ENCODE data around the gene TUBA1A. TPM values are rescaled to one million over a fixed set of nuclear protein-coding genes. Genes with fewer than 3 reads are reported as not detected.
"Not testable (repeated sequence)": the region's sequence is repeated elsewhere in the genome, so short reads cannot be mapped to it uniquely, and the experiment has no call there.

TUBA1A gene
- total RNA-seq, 1 experiment from 2014 or later, result 7.3 TPM

- peak; percentile 61 for DNase-seq (ENCODE audit: low spot score)
Observed at GRCh38 chr12:49201595-49202295, 12.9 kb upstream of the TUBA1A start.

- DNase-seq (ENCODE audit: low spot score), result peak; percentile 77
Observed at GRCh38 chr12:49200919-49201594, 12.2 kb upstream of the TUBA1A start.

- DNase-seq (ENCODE audit: low spot score), result no peak
Observed at GRCh38 chr12:49198431-49199155, 9.7 kb upstream of the TUBA1A start.

GRCh38 chr12:49197256-49197655 lies 8.4 kb upstream of the TUBA1A start:
- DNase-seq (ENCODE audit: low spot score), result no peak

- DNase-seq (ENCODE audit: low spot score), result no peak
Observed at GRCh38 chr12:49195736-49196135, 6.9 kb upstream of the TUBA1A start.

- not testable (repeated sequence) for DNase-seq (ENCODE audit: low spot score)
Observed at GRCh38 chr12:49193746-49194145, 4.9 kb upstream of the TUBA1A start.

- not testable (repeated sequence) for DNase-seq (ENCODE audit: low spot score)
Observed at GRCh38 chr12:49191498-49191897, 2.6 kb upstream of the TUBA1A start.

GRCh38 chr12:49190974-49191373 lies 2.1 kb upstream of the TUBA1A start:
- no peak for DNase-seq (ENCODE audit: low spot score)

- DNase-seq (ENCODE audit: low spot score), result no peak
Observed at GRCh38 chr12:49189731-49190716, 1.1 kb upstream of the TUBA1A start.

- peak; percentile 74 for DNase-seq (ENCODE audit: low spot score)
Observed at GRCh38 chr12:49188201-49188915, 522 bp downstream of the TUBA1A start.

- DNase-seq (ENCODE audit: low spot score), result no peak
Observed at GRCh38 chr12:49187184-49187583, 1.7 kb downstream of the TUBA1A start.

- DNase-seq (ENCODE audit: low spot score), result not testable (repeated sequence)
Observed at GRCh38 chr12:49186307-49186706, 2.6 kb downstream of the TUBA1A start.

GRCh38 chr12:49184697-49185096 lies 4.2 kb downstream of the TUBA1A start:
- not testable (repeated sequence) for DNase-seq (ENCODE audit: low spot score)

GRCh38 chr12:49183214-49183950 lies 5.5 kb downstream of the TUBA1A start:
- not testable (repeated sequence) for DNase-seq (ENCODE audit: low spot score)

- no peak for DNase-seq (ENCODE audit: low spot score)
Observed at GRCh38 chr12:49174218-49174617, 14.7 kb downstream of the TUBA1A start.

GRCh38 chr12:49170924-49171323 lies 18.0 kb downstream of the TUBA1A start:
- no peak for DNase-seq (ENCODE audit: low spot score)

GRCh38 chr12:49165114-49165513 lies 23.8 kb downstream of the TUBA1A start:
- no peak for DNase-seq (ENCODE audit: low spot score)

- not testable (repeated sequence) for DNase-seq (ENCODE audit: low spot score)
Observed at GRCh38 chr12:49161901-49162300, 27.0 kb downstream of the TUBA1A start.

- no peak for DNase-seq (ENCODE audit: low spot score)
Observed at GRCh38 chr12:49161092-49161795, 27.6 kb downstream of the TUBA1A start.

Measured in HT-29 (cell line).